Nephron progenitor cell (in vitro differentiated cells): ENCODE measurements around the gene SRCAP.

Source experiments
- DNase-seq: peaks from one replicate; pipeline ENCODE4 v3.0.0; 2021
- H3K27ac Mint-ChIP-seq: 2 replicates; pipeline ENCODE4 v1.8.0; 2021; ENCODE audit warnings: mild to moderate bottlenecking, moderate library complexity, mixed read lengths
- H3K27me3 Mint-ChIP-seq: 2 replicates; pipeline ENCODE4 v1.8.0; 2021; ENCODE audit warnings: mild to moderate bottlenecking, low read depth, mixed read lengths; ENCODE audit not compliant: poor library complexity
- H3K36me3 Mint-ChIP-seq: 2 replicates; pipeline ENCODE4 v1.8.0; 2021; ENCODE audit warnings: low read depth, mixed read lengths
- H3K4me1 Mint-ChIP-seq: 2 replicates; pipeline ENCODE4 v1.8.0; 2021; ENCODE audit warnings: mixed read lengths
- H3K4me3 Mint-ChIP-seq: 2 replicates; pipeline ENCODE4 v1.8.0; 2021; ENCODE audit warnings: mild to moderate bottlenecking, moderate library complexity, mixed read lengths
- H3K9me3 Mint-ChIP-seq: 2 replicates; pipeline ENCODE4 v1.8.0; 2021; ENCODE audit warnings: mild to moderate bottlenecking, moderate library complexity, mixed read lengths
- TF ChIP-seq, protein P1 (sequence below): fragments of 200-600 bp; sonication (generic); IDR thresholded peaks from 2 replicates; pipeline ENCODE4 v1.5.0; 2021; ENCODE audit warnings: antibody characterized with exemption

The SRCAP gene

GRCh38 chr16:30710971-30711370 is 12.0 kb downstream of the SRCAP start:
- no peaks in the 10 kb centered on the region for H3K27me3 Mint-ChIP-seq
- peaks cover 83% of the 10 kb centered on the region for H3K36me3 Mint-ChIP-seq
- peak overlapping the region; percentile 37 for H3K27ac Mint-ChIP-seq
- TF ChIP-seq, protein P1, sequence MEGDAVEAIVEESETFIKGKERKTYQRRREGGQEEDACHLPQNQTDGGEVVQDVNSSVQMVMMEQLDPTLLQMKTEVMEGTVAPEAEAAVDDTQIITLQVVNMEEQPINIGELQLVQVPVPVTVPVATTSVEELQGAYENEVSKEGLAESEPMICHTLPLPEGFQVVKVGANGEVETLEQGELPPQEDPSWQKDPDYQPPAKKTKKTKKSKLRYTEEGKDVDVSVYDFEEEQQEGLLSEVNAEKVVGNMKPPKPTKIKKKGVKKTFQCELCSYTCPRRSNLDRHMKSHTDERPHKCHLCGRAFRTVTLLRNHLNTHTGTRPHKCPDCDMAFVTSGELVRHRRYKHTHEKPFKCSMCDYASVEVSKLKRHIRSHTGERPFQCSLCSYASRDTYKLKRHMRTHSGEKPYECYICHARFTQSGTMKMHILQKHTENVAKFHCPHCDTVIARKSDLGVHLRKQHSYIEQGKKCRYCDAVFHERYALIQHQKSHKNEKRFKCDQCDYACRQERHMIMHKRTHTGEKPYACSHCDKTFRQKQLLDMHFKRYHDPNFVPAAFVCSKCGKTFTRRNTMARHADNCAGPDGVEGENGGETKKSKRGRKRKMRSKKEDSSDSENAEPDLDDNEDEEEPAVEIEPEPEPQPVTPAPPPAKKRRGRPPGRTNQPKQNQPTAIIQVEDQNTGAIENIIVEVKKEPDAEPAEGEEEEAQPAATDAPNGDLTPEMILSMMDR: no peak
- H3K9me3 Mint-ChIP-seq: no peaks in the 10 kb centered on the region
- no peaks in the 10 kb centered on the region for H3K4me1 Mint-ChIP-seq
- no peak for DNase-seq
- no peak overlapping the region for H3K4me3 Mint-ChIP-seq

- Mint-ChIP-seq H3K4me1 (no peaks in the 10 kb centered on the region), H3K36me3 (peaks cover 86% of the 10 kb centered on the region), H3K27ac (no peak overlapping the region), H3K27me3 (no peaks in the 10 kb centered on the region), H3K4me3 (no peak overlapping the region), H3K9me3 (no peaks in the 10 kb centered on the region)
- TF ChIP-seq, protein P1: no peak
- no peak for DNase-seq
Observed at GRCh38 chr16:30711712-30712111, 12.7 kb downstream of the SRCAP start.

DNA sequence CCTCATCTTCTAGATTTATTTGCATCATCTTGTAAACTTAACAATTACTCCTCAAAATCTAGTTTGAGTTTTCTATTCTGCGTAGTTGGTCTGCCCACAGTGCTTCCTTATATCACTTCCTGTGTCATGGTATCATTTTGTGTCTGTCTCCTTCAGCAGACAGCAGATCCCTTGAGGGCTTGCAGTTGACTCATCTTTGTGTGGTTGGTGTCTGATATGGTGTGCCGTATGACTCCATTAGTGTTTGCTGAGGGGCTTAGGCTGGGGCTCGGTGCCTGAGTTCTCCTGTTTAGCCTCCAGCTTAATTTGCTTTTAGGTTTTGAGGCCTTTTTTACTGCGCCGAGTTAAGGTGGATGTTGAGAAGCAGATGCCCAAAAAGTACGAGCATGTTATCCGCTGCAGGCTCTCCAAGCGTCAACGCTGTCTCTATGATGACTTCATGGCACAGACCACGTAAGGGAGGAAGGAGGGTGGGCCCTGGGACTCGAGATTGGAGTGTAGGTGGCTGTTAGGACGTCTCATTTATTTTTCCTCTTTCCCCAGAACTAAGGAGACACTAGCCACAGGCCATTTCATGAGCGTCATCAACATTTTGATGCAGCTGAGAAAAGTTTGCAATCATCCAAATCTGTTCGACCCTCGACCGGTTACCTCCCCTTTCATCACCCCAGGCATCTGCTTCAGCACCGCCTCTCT is 16.9 kb downstream of the SRCAP start:
- no peak for DNase-seq
- no peaks in the 10 kb centered on the region for H3K9me3 Mint-ChIP-seq
- H3K27me3 Mint-ChIP-seq: peaks cover 2% of the 10 kb centered on the region
- no peaks in the 10 kb centered on the region for H3K4me1 Mint-ChIP-seq
- peak overlapping the region; percentile 34 for H3K27ac Mint-ChIP-seq
- H3K4me3 Mint-ChIP-seq: no peak overlapping the region
- TF ChIP-seq, protein P1: no peak
- H3K36me3 Mint-ChIP-seq: peaks cover 79% of the 10 kb centered on the region

DNA sequence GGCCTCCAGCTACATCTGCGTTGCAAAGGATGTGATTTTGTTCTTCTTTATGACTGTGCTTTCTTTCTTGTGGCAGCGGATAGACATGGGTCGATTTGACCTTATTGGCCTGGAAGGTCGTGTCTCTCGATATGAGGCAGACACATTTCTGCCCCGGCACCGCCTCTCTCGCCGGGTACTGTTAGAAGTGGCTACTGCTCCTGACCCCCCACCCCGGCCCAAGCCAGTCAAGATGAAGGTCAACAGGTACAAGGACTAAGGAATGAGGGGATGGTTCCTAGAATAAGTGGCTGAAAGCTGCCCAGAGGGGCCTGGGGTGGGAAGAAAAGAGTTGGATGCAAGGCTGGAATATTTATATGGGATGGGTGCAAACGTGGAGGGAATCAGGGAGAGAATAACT is 21.1 kb downstream of the SRCAP start:
- H3K36me3 Mint-ChIP-seq: peaks cover 86% of the 10 kb centered on the region
- no peak overlapping the region for H3K4me3 Mint-ChIP-seq
- H3K4me1 Mint-ChIP-seq: no peaks in the 10 kb centered on the region

DNA sequence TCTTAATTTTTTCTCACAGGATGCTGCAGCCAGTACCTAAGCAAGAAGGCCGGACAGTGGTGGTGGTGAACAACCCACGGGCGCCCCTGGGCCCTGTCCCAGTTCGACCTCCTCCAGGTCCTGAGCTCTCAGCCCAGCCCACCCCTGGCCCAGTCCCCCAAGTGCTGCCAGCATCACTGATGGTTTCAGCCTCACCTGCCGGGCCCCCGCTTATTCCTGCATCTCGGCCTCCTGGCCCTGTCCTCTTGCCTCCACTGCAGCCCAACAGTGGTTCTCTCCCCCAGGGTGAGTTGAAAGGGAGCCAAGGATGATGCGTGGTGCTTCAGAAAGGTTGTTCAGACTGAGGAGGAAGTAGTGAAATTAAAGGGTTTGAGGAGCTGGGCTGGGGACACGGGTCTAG is 21.7 kb downstream of the SRCAP start:
- H3K9me3 Mint-ChIP-seq: no peaks in the 10 kb centered on the region
- H3K27ac Mint-ChIP-seq: peak overlapping the region; percentile 70
- peaks cover 86% of the 10 kb centered on the region for H3K36me3 Mint-ChIP-seq
- TF ChIP-seq, protein P1: no peak
- no peaks in the 10 kb centered on the region for H3K4me1 Mint-ChIP-seq
- peaks cover 12% of the 10 kb centered on the region for H3K27me3 Mint-ChIP-seq
- H3K4me3 Mint-ChIP-seq: no peak overlapping the region
- DNase-seq: no peak

More for the DNA sequence above, 21.1 kb downstream of the SRCAP start:
- Mint-ChIP-seq H3K27ac (no peak overlapping the region), H3K27me3 (peaks cover 9% of the 10 kb centered on the region), H3K9me3 (no peaks in the 10 kb centered on the region)
- TF ChIP-seq, protein P1: no peak
- DNase-seq: no peak

- Mint-ChIP-seq H3K4me1 (no peaks in the 10 kb centered on the region), H3K27me3 (peaks cover 12% of the 10 kb centered on the region), H3K4me3 (no peak overlapping the region), H3K9me3 (no peaks in the 10 kb centered on the region), H3K27ac (no peak overlapping the region), H3K36me3 (peaks cover 86% of the 10 kb centered on the region)
- DNase-seq: no peak
- TF ChIP-seq, protein P1: no peak
Observed at GRCh38 chr16:30721167-30721566, 22.2 kb downstream of the SRCAP start.
